ENCODE data around the gene DLX2.

- TF ChIP-seq NR3C1 (CRISPR knock-in tag; IDR thresholded peaks at IDR 0.05) (no peak), BRD4 (CRISPR knock-in tag; IDR thresholded peaks at IDR 0.05) (no peak), ZNF605 (CRISPR knock-in tag; IDR thresholded peaks at IDR 0.05) (no peak; the same call in 1 of the 2 replicates), CTCF (CRISPR knock-in tag; IDR thresholded peaks at IDR 0.05) (no peak), PREB (CRISPR knock-in tag; IDR thresholded peaks at IDR 0.05) (no peak), ZNF101 (CRISPR knock-in tag; IDR thresholded peaks at IDR 0.05; ENCODE audit: borderline replicate concordance, low read depth) (no peak), ZNF136 (CRISPR knock-in tag; IDR thresholded peaks at IDR 0.05; ENCODE audit: low read depth) (no peak), HMG20A (CRISPR knock-in tag; IDR thresholded peaks at IDR 0.05; ENCODE audit: borderline replicate concordance) (no peak), BCL3 (CRISPR knock-in tag; IDR thresholded peaks at IDR 0.05) (no peak)
Measured at GRCh38 chr2:172083628-172084394, 18.9 kb downstream of the DLX2 start.
